ENCODE data around the gene SLC22A1.

SLC22A1 gene

DNA sequence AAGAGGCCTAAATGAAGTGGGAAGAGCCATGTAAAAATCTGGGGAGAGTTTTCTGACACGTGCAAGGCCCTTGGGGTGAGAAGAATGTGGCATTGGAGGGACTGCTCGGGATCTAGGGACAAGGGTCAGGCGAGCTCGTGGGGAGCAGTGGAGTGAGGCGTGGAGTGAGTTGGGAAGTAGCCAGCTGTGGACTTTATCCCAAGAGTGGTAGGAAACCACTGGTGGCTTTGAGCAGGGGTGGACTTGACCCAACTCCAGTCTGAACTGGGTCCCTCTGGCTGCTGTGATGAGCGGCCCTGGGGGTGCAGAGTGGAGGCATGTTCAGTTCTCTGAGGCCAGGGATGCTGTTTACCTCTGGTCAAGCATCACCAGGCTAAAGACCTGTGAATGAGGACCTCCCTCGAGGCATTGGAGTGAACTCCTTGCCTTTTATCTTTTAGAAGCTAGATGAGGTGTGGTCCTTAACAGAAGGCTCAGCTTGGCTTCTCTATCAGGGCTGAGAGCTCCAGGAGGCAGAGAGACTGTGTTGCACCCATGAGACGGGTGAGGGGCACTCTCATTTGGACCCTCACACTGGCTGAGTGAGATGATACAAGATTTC is 20.6 kb downstream of the SLC22A1 start:
- no peak for TF ChIP-seq FOXP2 (optimal IDR thresholded peaks at IDR 0.05; ENCODE audit: borderline replicate concordance, extremely low read depth, extremely low read length, insufficient read depth)
- TF ChIP-seq TAF1 (IDR thresholded peaks at IDR 0.05; ENCODE audit: borderline replicate concordance, insufficient read depth, low read length): no peak
- TF ChIP-seq, protein P1, sequence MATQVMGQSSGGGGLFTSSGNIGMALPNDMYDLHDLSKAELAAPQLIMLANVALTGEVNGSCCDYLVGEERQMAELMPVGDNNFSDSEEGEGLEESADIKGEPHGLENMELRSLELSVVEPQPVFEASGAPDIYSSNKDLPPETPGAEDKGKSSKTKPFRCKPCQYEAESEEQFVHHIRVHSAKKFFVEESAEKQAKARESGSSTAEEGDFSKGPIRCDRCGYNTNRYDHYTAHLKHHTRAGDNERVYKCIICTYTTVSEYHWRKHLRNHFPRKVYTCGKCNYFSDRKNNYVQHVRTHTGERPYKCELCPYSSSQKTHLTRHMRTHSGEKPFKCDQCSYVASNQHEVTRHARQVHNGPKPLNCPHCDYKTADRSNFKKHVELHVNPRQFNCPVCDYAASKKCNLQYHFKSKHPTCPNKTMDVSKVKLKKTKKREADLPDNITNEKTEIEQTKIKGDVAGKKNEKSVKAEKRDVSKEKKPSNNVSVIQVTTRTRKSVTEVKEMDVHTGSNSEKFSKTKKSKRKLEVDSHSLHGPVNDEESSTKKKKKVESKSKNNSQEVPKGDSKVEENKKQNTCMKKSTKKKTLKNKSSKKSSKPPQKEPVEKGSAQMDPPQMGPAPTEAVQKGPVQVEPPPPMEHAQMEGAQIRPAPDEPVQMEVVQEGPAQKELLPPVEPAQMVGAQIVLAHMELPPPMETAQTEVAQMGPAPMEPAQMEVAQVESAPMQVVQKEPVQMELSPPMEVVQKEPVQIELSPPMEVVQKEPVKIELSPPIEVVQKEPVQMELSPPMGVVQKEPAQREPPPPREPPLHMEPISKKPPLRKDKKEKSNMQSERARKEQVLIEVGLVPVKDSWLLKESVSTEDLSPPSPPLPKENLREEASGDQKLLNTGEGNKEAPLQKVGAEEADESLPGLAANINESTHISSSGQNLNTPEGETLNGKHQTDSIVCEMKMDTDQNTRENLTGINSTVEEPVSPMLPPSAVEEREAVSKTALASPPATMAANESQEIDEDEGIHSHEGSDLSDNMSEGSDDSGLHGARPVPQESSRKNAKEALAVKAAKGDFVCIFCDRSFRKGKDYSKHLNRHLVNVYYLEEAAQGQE (IDR thresholded peaks at IDR 0.05; ENCODE audit: insufficient read depth in 1 of 2, low read depth in 2 of 2, low read length in 2 of 2): no peak
- no peak for TF ChIP-seq POLR2AphosphoS5 (IDR thresholded peaks at IDR 0.05; ENCODE audit: low read depth, low read length)
- TF ChIP-seq SIN3A (IDR thresholded peaks at IDR 0.05; ENCODE audit: borderline replicate concordance, insufficient read depth, low read length): no peak

DNA sequence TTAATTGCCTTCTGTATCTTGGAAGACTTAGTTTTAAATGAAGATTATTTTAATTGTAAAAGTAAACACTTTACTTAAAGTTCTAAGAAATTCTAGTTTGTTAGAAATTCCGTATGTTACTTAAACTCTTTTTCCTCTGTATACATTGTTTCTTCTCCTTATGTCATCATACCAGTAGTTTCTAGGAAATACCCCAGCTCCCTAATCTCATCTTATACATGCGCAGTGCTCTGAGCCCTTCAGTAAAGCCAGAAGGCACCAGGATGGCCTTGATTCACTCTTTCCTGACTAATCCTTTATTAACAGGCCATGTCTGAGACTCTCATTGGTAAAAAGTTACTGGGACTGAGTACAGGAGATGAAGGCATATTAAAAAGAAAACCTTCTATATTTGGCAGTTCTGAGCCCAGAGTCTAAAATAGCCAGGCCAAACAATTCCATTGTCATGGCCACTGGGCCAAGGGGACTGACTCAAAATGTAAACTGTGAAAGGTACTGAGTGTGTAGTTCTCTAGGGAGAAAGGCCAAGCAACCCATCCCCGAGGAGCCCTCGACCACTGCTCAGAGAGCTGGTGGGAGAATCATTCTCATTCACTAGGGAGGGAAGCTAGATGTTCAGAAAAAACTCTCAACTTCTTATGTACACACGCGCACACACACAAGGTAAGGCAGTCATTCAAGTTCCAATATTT is 25.0 kb downstream of the SLC22A1 start:
- TF ChIP-seq POLR2AphosphoS5 (IDR thresholded peaks at IDR 0.05; ENCODE audit: low read depth, low read length): no peak

DNA sequence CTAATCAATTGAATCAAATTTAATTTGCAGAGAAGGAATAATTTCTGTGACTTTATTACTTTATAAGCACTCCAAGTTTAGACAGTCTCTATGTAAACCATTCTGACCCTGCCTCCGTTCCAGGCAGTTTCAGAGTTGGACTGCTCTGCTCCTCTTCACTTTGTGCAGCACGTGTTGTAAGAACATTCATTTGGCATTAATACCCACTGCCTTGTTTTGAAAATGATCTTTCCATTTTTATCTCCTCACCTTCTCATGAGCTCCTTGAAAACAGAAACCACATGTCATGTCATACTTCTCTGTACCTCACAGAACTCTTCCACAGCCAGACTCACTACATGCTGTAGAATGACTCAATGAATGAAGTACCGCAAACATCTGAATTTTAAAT is 25.5 kb downstream of the SLC22A1 start:
- TF ChIP-seq SIN3A (IDR thresholded peaks at IDR 0.05; ENCODE audit: borderline replicate concordance, insufficient read depth, low read length): no peak
- TF ChIP-seq, protein P1 (IDR thresholded peaks at IDR 0.05; ENCODE audit: insufficient read depth in 1 of 2, low read depth in 2 of 2, low read length in 2 of 2): no peak
- no peak for TF ChIP-seq TAF1 (IDR thresholded peaks at IDR 0.05; ENCODE audit: borderline replicate concordance, insufficient read depth, low read length)
- TF ChIP-seq POLR2AphosphoS5 (IDR thresholded peaks at IDR 0.05; ENCODE audit: low read depth, low read length): no peak
- no peak for TF ChIP-seq FOXP2 (optimal IDR thresholded peaks at IDR 0.05; ENCODE audit: borderline replicate concordance, extremely low read depth, extremely low read length, insufficient read depth)

DNA sequence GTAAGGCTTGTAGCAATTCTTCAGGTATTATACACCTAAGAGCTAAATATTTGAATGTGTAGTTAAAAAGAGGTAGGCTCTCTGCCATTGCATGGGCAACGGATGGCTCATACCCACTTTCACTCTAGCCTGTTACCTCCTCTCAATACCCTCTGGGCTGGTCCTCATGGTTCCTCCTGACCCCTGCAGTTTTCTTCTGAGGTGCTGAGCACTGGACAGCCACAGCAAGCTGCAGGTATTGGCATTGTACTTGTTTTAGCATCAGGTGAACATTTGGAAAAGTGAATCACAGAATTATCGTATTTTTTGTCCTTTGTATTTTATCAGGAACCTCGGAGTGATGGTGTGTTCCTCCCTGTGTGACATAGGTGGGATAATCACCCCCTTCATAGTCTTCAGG is 32.9 kb downstream of the SLC22A1 start:
- TF ChIP-seq SIN3A (IDR thresholded peaks at IDR 0.05; ENCODE audit: borderline replicate concordance, insufficient read depth, low read length) (no peak), TAF1 (IDR thresholded peaks at IDR 0.05; ENCODE audit: borderline replicate concordance, insufficient read depth, low read length) (no peak), FOXP2 (optimal IDR thresholded peaks at IDR 0.05; ENCODE audit: borderline replicate concordance, extremely low read depth, extremely low read length, insufficient read depth) (no peak), POLR2AphosphoS5 (IDR thresholded peaks at IDR 0.05; ENCODE audit: low read depth, low read length) (no peak)
- TF ChIP-seq, protein P1 (IDR thresholded peaks at IDR 0.05; ENCODE audit: insufficient read depth in 1 of 2, low read depth in 2 of 2, low read length in 2 of 2): no peak

DNA sequence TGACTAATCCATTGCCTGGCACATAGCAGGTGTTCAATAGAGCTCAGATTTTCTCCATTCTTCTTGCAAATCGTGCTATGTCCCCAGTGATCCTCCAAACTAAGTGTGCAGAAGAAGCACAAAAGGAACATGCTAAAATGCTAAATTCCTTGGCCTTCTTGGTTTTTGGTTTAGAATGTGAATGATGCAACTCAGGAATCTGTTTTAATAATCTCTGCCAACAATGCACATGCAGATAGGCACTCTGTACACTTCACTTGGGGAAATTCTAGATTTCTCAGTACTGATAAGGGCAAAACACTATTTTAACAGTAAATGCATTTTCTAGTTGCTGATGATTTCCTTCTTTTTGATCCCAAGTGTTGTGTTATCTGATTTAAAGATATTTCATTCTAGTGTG is 35.2 kb downstream of the SLC22A1 start:
- no peak for TF ChIP-seq FOXP2 (optimal IDR thresholded peaks at IDR 0.05; ENCODE audit: borderline replicate concordance, extremely low read depth, extremely low read length, insufficient read depth)

DNA sequence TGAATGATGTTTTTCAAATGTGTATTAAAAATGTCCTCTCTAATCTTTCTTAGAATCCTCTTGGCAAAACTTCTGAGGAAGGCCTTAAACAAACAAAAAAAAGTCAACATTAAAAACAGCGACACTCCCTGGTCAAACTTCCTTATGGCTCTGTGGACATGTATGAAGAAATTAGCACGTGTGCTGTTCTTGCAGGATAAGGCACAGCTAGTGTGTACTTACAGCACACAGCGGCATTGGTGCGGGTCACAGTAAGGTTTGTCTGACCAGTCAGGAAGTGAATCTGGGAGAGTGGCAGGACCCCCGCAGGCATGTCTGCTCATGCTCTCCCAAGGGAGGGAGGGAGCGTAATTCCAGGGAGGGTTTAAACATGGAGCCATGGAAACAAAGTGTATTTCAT is 38.8 kb downstream of the SLC22A1 start:
- TF ChIP-seq FOXP2 (optimal IDR thresholded peaks at IDR 0.05; ENCODE audit: borderline replicate concordance, extremely low read depth, extremely low read length, insufficient read depth): no peak
- TF ChIP-seq POLR2AphosphoS5 (IDR thresholded peaks at IDR 0.05; ENCODE audit: low read depth, low read length): no peak
